WI38 (cell line): ENCODE results near the gene EIF4H.
"Not testable (repeated sequence)": the region's sequence is repeated elsewhere in the genome, so short reads cannot be mapped to it uniquely, and the experiment has no call there.

Source experiments
- H3K4me3 ChIP-seq: 2 replicates; pipeline ENCODE4 v1.5.1; 2011; ENCODE audit warnings: low read depth, mild to moderate bottlenecking, control low read depth, low read length
- CTCF ChIP-seq: IDR thresholded peaks from 2 replicates; pipeline ENCODE4 v1.5.1; 2012; ENCODE audit warnings: low read depth, mild to moderate bottlenecking, control low read depth, low read length

Gene EIF4H

GRCh38 chr7:74191231-74191630, 17.1 kb downstream of the EIF4H start:
- no peak overlapping the region for H3K4me3 ChIP-seq
- no peak for TF ChIP-seq CTCF

GRCh38 chr7:74193054-74193453, 18.9 kb downstream of the EIF4H start:
- H3K4me3 ChIP-seq = no peak overlapping the region

GRCh38 chr7:74193913-74194312, 19.8 kb downstream of the EIF4H start:
- no peak overlapping the region for H3K4me3 ChIP-seq
- no peak for TF ChIP-seq CTCF

More at GRCh38 chr7:74193054-74193453, 18.9 kb downstream of the EIF4H start:
- TF ChIP-seq CTCF = no peak

GRCh38 chr7:74194686-74195085, 20.5 kb downstream of the EIF4H start:
- no peak overlapping the region for H3K4me3 ChIP-seq
- no peak for TF ChIP-seq CTCF

- H3K4me3 ChIP-seq = not testable (repeated sequence)
Observed at GRCh38 chr7:74195139-74195860, 21.1 kb downstream of the EIF4H start.

- not testable (repeated sequence) for H3K4me3 ChIP-seq
Observed at GRCh38 chr7:74195968-74196654, 22.0 kb downstream of the EIF4H start.

- no peak overlapping the region for H3K4me3 ChIP-seq
- no peak for TF ChIP-seq CTCF
Observed at GRCh38 chr7:74197449-74198124, 23.4 kb downstream of the EIF4H start.

- TF ChIP-seq CTCF = no peak
- no peak overlapping the region for H3K4me3 ChIP-seq
Observed at GRCh38 chr7:74199551-74200355, 25.6 kb downstream of the EIF4H start.
